WTC11 (cell line): Measurements from ENCODE around the gene COL4A2. TPM values are rescaled to one million over a fixed set of nuclear protein-coding genes. Genes with fewer than 3 reads are reported as not detected.

Experiments
- ATAC-seq: fragments of 200-7000 bp; cut with Tn5 transposase; 2 replicates; pipeline ENCODE4 v1.10.0; 2021; ENCODE audit warnings: mild to moderate bottlenecking, moderate library complexity
- CTCF ChIA-PET: fragments of 300-600 bp; sonication (Branson Sonifier 250); formaldehyde crosslinking; loops from one replicate; lab custom pipeline; 2021; ENCODE audit warnings: antibody characterized with exemption; lab: Charles Lee
- POLR2A ChIA-PET: fragments of 350-600 bp; sonication (Branson Sonifier 250); formaldehyde crosslinking; loops from one replicate; lab custom pipeline; 2021; ENCODE audit warnings: antibody characterized with exemption; lab: Charles Lee
- DNase-seq: peaks from one replicate; pipeline ENCODE4 v3.0.0; 2021; ENCODE audit warnings: low spot score
- H3K27ac Mint-ChIP-seq: 2 replicates; pipeline ENCODE4 v1.8.0; 2021; ENCODE audit warnings: mixed read lengths
- H3K27me3 Mint-ChIP-seq: 2 replicates; pipeline ENCODE4 v1.8.0; 2021; ENCODE audit warnings: low read depth, mild to moderate bottlenecking, moderate library complexity, mixed read lengths
- H3K36me3 Mint-ChIP-seq: 2 replicates; pipeline ENCODE4 v1.8.0; 2021; ENCODE audit warnings: mixed read lengths
- H3K4me1 Mint-ChIP-seq: 2 replicates; pipeline ENCODE4 v1.8.0; 2022; ENCODE audit warnings: mixed read lengths
- H3K4me3 Mint-ChIP-seq: 2 replicates; pipeline ENCODE4 v1.8.0; 2021; ENCODE audit warnings: mild to moderate bottlenecking, moderate library complexity, mixed read lengths
- H3K9me3 Mint-ChIP-seq: 2 replicates; pipeline ENCODE4 v1.8.0; 2021; ENCODE audit warnings: mixed read lengths
- ATF3 ChIP-seq: sonication (generic); formaldehyde crosslinking; conservative IDR thresholded peaks from 2 replicates; pipeline ENCODE4 v1.8.1; 2022; ENCODE audit warnings: mild to moderate bottlenecking, missing genetic modification reagents
- CREM ChIP-seq: sonication (generic); formaldehyde crosslinking; IDR thresholded peaks from 2 replicates; pipeline ENCODE4 v1.8.1; 2022; ENCODE audit warnings: mild to moderate bottlenecking, missing genetic modification reagents, moderate library complexity
- CTCF ChIP-seq: fragments of 200-600 bp; IDR thresholded peaks from 2 replicates; pipeline ENCODE4 v1.8.0; 2022; ENCODE audit warnings: antibody characterized with exemption
- ELF4 ChIP-seq: sonication (generic); formaldehyde crosslinking; IDR thresholded peaks from 2 replicates; pipeline ENCODE4 v1.8.1; 2022; ENCODE audit warnings: low read depth, mild to moderate bottlenecking, moderate library complexity, missing genetic modification reagents
- ESRRA ChIP-seq: sonication (generic); formaldehyde crosslinking; IDR thresholded peaks from 2 replicates; pipeline ENCODE4 v1.8.1; 2022; ENCODE audit warnings: mild to moderate bottlenecking, missing genetic modification reagents, borderline replicate concordance
- FOXK1 ChIP-seq: sonication (generic); formaldehyde crosslinking; IDR thresholded peaks from 2 replicates; pipeline ENCODE4 v1.8.0; 2022; ENCODE audit warnings: mild to moderate bottlenecking, moderate library complexity, missing genetic modification reagents
- FOXP4 ChIP-seq: sonication (generic); formaldehyde crosslinking; IDR thresholded peaks from 2 replicates; pipeline ENCODE4 v1.8.0; 2022; ENCODE audit warnings: mild to moderate bottlenecking, missing genetic modification reagents
- GTF2I ChIP-seq: fragments of 250-450 bp; sonication (Bioruptor Pico); conservative IDR thresholded peaks from 2 replicates; pipeline ENCODE4 v1.4.0; 2021; ENCODE audit warnings: mild to moderate bottlenecking
- JAZF1 ChIP-seq: fragments of 250-450 bp; sonication (Bioruptor Pico); IDR thresholded peaks from 2 replicates; pipeline ENCODE4 v1.9.0; 2021; ENCODE audit warnings: moderate library complexity, mild to moderate bottlenecking, inconsistent platforms
- MAX ChIP-seq: sonication (generic); formaldehyde crosslinking; IDR thresholded peaks from 2 replicates; pipeline ENCODE4 v1.8.0; 2022; ENCODE audit warnings: mild to moderate bottlenecking, missing genetic modification reagents
- NFE2L1 ChIP-seq: sonication (generic); formaldehyde crosslinking; IDR thresholded peaks from 2 replicates; pipeline ENCODE4 v1.8.1; 2023; ENCODE audit warnings: missing genetic modification reagents
- PREB ChIP-seq: sonication (generic); formaldehyde crosslinking; IDR thresholded peaks from 2 replicates; pipeline ENCODE4 v1.8.1; 2022; ENCODE audit warnings: mild to moderate bottlenecking, missing genetic modification reagents, moderate library complexity, borderline replicate concordance
- SOX15 ChIP-seq: fragments of 250-450 bp; sonication (Bioruptor Pico); IDR thresholded peaks from 2 replicates; pipeline ENCODE4 v1.9.0; 2021; ENCODE audit warnings: mild to moderate bottlenecking
- TEAD4 ChIP-seq: sonication (generic); formaldehyde crosslinking; IDR thresholded peaks from 2 replicates; pipeline ENCODE4 v1.8.0; 2022; ENCODE audit warnings: mild to moderate bottlenecking, missing genetic modification reagents
- USF2 ChIP-seq: sonication (generic); formaldehyde crosslinking; IDR thresholded peaks from 2 replicates; pipeline ENCODE4 v1.8.1; 2023; ENCODE audit warnings: mild to moderate bottlenecking, missing genetic modification reagents, moderate library complexity
- ZBTB21 ChIP-seq: sonication (generic); formaldehyde crosslinking; IDR thresholded peaks from 2 replicates; pipeline ENCODE4 v1.8.1; 2023; ENCODE audit warnings: mild to moderate bottlenecking, missing genetic modification reagents, borderline replicate concordance
- ZNF317 ChIP-seq: sonication (generic); formaldehyde crosslinking; IDR thresholded peaks from 2 replicates; pipeline ENCODE4 v1.8.1; 2023; ENCODE audit warnings: low read depth, mild to moderate bottlenecking, moderate library complexity, missing genetic modification reagents, borderline replicate concordance
- ZNF396 ChIP-seq: fragments of 250-450 bp; sonication (Bioruptor Pico); IDR thresholded peaks from 2 replicates; pipeline ENCODE4 v1.8.0; 2021; ENCODE audit warnings: mild to moderate bottlenecking, moderate library complexity, borderline replicate concordance
- ZNF532 ChIP-seq: fragments of 250-450 bp; sonication (Bioruptor Pico); IDR thresholded peaks from 2 replicates; pipeline ENCODE4 v1.9.0; 2021; ENCODE audit warnings: mild to moderate bottlenecking, borderline replicate concordance
- ZNF671 ChIP-seq: fragments of 250-450 bp; sonication (Bioruptor Pico); IDR thresholded peaks from 2 replicates; pipeline ENCODE4 v1.8.0; 2021; ENCODE audit warnings: mild to moderate bottlenecking
- total RNA-seq: library from RNA; stranded (reverse); gene quantifications from 3 replicates; pipeline ENCODE4 v1.2.3, GENCODE V29; 2021

Gene COL4A2
- total RNA-seq, 1 experiment from 2014 or later: 109 TPM

- no peak for TF ChIP-seq ATF3 (CRISPR knock-in tag)
- TF ChIP-seq ZBTB21 (CRISPR knock-in tag): no peak
- TF ChIP-seq CREM (CRISPR knock-in tag): no peak
- no peak for TF ChIP-seq PREB (CRISPR knock-in tag)
- TF ChIP-seq ZNF532 (CRISPR knock-in tag): no peak
- TF ChIP-seq ZNF671: no peak
- TF ChIP-seq ESRRA (CRISPR knock-in tag): no peak
- TF ChIP-seq USF2 (CRISPR knock-in tag): no peak
- no peak for TF ChIP-seq TEAD4 (CRISPR knock-in tag)
- no peak for TF ChIP-seq MAX
- TF ChIP-seq CTCF: no peak
- TF ChIP-seq NFE2L1 (CRISPR knock-in tag): no peak
- no peak for TF ChIP-seq GTF2I (CRISPR knock-in tag)
- TF ChIP-seq ZNF396: no peak
- no peak for TF ChIP-seq SOX15
- no peak for TF ChIP-seq ELF4 (CRISPR knock-in tag)
- TF ChIP-seq JAZF1 (CRISPR knock-in tag): no peak
- no peak for TF ChIP-seq FOXP4 (CRISPR knock-in tag)
- no peak for TF ChIP-seq FOXK1 (CRISPR knock-in tag)
- no peak for TF ChIP-seq ZNF317 (CRISPR knock-in tag)
- no peak overlapping the region for H3K4me3 Mint-ChIP-seq
- CTCF ChIA-PET: interaction anchor here (1.1 to 1.9 kb wide), 3 partner anchors 12 to 126 kb away, joined by 3 to 11 read pairs (median 3); no protein-coding TSS in a partner anchor
- ATAC-seq: no peak
- no peaks in the 10 kb centered on the region for H3K27me3 Mint-ChIP-seq
- POLR2A ChIA-PET: no interaction called here
- peaks cover 8% of the 10 kb centered on the region; the same call in 1 of the 2 replicates for H3K4me1 Mint-ChIP-seq
- H3K27ac Mint-ChIP-seq: no peak overlapping the region
- H3K9me3 Mint-ChIP-seq: no peaks in the 10 kb centered on the region
- peaks cover 2% of the 10 kb centered on the region; the same call in 1 of the 2 replicates for H3K36me3 Mint-ChIP-seq
- no peak for DNase-seq
These were observed 212.0 kb downstream of the COL4A2 start for GRCh38 chr13:110519046-110519445.
